HPDE6-E6E7 (cell line): ENCODE results near the gene FBXL7.
"Not testable (repeated sequence)": the region's sequence is repeated elsewhere in the genome, so short reads cannot be mapped to it uniquely, and the experiment has no call there.

ENCODE experiments used
- DNase-seq: peaks from one replicate; pipeline ENCODE4 v3.0.0; 2011; ENCODE audit warnings: missing footprints; ENCODE audit errors: extremely low spot score

Gene FBXL7

GRCh38 chr5:15806613-15807012, 306.6 kb downstream of the FBXL7 start:
- DNase-seq: no peak

- DNase-seq: no peak
Observed at GRCh38 chr5:15807248-15807647, 307.3 kb downstream of the FBXL7 start.

DNA sequence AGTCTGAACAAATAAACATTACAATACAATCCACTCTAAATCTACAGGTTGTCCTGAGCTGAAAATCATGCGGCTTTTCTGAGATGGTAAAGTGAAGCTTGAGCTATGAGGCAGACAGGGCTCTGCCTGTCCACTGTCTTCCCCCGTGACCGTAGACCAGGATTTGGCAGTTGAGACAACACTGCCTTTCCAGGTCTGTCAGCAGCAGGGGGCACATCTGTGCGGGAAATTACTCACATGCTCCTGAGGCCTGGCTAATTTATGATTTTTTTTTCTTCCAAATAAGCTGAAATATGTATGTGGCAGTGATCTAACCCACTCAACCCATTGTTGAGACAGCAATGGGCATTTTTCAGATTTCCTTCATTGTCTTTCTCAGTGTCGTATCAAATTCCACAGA, 307.9 kb downstream of the FBXL7 start:
- DNase-seq: no peak

- DNase-seq: no peak
Observed at GRCh38 chr5:15808577-15808976, 308.6 kb downstream of the FBXL7 start.

GRCh38 chr5:15819617-15820016, 319.6 kb downstream of the FBXL7 start:
- no peak for DNase-seq

DNA sequence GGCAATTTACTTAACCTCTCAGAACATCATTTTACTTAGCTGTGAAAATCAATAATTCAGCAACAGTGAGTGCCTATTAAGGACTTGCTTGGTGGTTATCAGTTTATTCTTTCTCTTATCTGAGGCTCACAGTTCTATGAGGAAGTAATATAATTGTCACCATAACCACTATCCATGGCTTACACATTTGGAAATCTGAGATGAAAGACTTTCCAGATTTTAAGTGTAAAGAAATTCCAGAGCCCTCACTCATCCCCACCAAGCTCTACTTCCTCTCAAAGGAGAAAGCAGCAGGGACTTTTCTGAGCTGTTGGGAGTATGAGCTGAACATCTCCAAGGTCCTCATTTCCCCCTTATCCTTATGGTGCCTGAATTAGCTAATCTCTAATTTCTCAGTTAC, 321.5 kb downstream of the FBXL7 start:
- no peak for DNase-seq

DNA sequence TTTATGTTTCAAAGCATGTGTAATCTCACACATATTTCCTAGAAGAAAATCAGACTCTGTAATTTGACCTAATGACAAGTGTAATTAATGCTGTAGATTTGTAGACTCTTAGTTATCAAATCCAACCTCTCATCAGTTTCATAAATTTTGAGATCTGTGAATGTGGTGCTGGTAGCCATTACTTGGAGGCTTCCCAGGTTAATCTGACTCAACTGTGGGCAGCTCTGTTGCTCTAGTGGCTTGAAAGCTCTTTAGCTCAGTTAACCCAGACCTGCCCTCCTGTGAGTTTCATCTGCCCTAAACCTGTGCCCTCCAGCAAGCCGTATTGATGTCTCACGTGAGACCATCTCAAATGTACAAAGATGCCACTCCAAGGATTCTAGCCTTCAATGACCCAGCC, 323.4 kb downstream of the FBXL7 start:
- no peak for DNase-seq

DNA sequence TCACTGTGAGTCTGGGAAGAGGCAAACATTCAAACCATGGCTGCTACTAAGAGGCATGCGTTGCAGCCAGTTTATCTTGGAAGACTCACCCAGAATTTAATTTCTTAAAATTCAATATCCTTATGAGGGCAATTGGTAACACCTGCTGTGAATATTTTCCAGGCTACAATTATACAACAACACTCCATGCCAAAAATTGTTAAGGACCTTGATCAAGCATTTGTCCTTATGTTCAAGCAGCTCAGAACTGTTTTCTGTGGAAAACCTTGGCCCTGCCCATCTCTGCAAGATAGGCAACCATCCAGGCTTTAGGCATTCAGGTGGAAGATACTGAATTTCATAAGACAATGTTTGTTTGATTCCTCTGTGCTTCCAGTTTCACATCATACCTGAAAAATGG, 327.8 kb downstream of the FBXL7 start:
- DNase-seq: no peak

- no peak for DNase-seq
Observed at GRCh38 chr5:15831408-15831807, 331.4 kb downstream of the FBXL7 start.

DNA sequence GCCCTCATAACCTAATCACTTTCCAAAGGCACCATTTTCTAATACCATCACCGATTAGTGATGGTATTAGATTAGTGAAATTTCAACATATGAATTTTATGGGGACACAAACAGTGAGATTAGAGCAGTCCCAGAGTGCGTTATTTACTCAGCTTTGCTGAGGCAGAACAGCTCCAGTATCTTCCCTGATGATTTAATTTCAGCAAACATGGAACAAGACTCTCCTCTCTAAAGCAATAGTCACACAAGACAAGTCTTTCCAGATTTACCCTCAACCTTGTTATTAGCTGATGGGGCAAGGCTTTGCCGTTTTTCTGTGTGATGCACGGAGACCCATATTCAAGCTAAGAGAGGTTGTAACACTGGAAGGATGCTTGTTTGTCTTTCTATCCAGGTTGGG, 333.4 kb downstream of the FBXL7 start:
- DNase-seq: no peak

DNA sequence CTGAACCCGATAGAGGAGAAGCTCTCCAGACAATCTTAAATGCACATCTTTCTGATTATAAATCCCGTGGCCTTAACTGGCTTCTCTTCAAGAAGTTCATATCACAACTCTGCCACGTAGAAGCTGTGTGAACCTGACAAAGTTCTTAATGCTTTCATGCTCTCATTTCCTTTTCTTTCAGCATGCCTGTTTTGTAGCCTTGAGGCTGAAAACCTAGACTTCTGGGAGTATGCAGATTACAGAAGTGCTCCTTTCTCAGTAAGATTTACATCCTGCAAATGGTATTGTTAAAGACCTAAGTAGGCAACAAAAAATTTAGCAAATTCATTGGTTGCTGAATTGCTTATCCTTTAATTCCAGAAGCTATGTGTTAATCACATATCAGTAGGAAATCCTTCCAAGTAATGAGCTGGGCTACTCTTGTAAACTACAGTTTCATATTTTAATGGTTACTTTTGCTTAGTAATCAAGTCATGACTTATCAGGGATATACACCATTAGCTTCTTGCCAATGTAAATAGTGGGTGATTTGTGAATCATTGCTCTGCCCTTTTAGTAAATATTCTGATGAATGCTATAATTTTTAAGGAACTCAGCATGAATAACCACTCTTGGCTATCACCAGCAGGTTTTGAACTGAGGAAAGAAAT, 334.7 kb downstream of the FBXL7 start:
- peak; percentile 55 for DNase-seq

- DNase-seq: no peak
Observed at GRCh38 chr5:15835514-15835913, 335.5 kb downstream of the FBXL7 start.

- DNase-seq: no peak
Observed at GRCh38 chr5:15837551-15838289, 337.7 kb downstream of the FBXL7 start.

GRCh38 chr5:15844253-15844652, 344.3 kb downstream of the FBXL7 start:
- no peak for DNase-seq

DNA sequence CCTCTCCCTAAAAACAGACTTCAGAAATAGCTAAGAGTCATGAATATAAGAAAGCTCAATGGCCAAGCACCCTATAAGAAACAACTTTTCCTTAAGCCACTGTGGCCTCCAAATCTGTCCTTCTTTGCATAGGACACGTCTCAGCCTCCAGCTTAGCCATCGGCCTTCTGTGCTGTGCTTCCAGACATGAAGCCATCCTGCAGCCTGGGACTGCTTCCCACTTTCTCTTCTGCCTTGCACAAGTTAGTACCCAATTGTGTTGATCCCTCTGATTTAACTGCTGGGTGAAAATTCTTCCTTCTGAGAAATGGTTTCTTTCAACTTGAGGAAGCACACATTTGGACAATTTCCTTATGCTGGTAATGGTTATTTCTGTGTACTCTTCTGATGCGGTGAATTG, 344.9 kb downstream of the FBXL7 start:
- DNase-seq: no peak

DNA sequence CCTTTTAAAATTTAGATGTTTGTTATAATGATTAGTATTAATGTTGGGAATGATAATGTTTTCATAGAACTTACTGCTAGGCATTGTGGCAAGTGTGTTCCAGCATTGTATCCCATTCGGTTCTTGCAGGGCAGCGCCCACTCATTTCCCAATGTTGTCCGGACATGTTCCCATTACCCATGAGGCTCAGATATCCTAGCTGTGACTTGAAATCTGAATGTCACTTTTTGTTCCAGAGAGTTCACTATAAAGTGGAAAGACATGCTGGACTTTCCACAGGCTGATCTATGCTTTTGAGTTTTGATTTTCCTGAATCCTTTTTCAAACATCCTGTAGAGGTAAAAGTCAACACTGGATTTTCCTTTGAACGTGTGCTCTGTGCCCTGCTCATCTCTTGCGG, 350.6 kb downstream of the FBXL7 start:
- no peak for DNase-seq

- no peak for DNase-seq
Observed at GRCh38 chr5:15850939-15851341, 351.0 kb downstream of the FBXL7 start.

DNA sequence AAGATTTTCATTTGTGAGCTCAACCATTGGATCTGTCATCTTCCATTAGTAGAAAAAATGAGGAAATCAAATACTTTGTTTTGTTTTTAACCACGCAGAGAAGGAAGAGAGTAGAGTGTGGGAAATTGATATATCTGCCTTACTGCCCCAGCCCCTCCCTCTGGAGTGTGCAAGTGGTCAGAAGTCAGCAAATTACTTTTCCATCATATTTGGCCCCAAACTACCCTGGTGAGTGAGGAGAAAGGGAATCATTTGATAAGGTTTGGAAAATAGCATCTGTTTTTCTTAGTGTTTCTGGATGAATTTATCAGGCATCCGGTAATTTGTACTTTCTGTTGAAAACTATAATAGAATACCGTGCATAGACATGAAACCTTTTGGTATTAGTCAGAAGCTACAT, 352.2 kb downstream of the FBXL7 start:
- no peak for DNase-seq

DNA sequence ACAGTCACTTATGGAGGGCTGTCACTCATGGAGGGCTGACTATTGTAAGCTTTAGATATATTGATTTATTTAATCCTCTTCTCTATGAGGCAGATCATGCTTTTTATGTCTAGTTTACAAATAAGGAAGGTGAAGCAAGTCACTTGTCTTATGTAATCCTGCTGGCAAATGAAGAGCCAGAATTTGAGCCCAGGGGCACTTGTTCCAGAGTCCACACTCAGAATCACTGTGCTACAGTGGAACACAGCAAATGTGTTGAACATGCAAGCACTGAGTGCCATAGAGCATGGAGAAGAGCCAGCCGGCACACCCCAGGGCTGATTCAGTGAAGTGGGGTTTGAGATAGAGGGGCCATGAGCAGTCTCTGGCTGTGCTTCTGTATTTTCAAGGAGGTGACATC, 353.0 kb downstream of the FBXL7 start:
- no peak for DNase-seq

GRCh38 chr5:15858326-15858725, 358.3 kb downstream of the FBXL7 start:
- no peak for DNase-seq

DNA sequence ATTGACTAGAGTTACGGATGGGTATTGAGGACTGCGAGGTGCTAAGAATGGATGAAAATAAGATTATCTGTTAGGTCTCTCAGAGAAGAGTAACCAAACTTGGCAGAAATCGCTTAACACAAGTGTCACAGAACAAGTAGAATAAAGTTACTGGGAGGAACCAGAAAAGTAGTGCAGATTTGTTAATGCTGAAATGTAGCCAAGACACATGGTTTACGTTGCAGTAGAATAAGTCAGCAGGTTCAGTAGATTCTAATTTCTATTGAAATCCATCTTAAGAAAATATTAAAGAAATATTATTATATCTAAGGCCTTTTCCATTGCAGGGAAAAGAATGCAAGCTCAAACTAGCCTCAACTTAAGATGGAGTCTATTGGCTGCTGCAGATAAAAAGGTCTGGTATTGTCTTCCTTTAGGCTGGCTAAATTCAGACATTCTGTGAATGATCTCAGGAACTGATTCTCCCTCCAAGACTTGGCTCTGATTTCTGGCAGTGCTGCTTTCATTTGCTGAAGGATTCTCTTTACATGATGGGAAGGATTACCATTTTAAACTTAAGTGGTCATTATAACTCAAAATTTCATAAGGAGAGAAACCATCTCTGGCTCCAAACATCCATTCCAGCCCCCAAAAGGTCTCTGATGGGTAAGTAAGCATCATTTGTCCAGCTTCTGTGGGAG, 364.7 kb downstream of the FBXL7 start:
- DNase-seq: no peak

DNA sequence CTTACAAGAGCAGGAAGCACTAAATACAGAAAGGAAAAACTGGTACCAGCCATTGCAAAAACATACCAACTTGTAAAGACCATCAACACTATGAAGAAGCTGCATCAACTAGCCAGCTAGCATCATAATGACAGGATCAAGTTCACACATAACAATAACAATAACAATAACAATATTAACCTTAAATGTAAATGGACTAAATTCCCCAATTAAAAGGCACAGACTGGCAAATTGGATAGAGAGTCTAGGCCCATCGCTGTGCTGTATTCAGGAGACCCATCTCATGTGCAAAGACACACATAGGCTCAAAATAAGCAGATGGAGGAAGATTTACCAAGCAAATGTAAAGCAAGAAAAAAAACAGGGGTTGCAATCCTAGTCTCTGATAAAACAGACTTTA, 372.3 kb downstream of the FBXL7 start:
- DNase-seq: not testable (repeated sequence)

DNA sequence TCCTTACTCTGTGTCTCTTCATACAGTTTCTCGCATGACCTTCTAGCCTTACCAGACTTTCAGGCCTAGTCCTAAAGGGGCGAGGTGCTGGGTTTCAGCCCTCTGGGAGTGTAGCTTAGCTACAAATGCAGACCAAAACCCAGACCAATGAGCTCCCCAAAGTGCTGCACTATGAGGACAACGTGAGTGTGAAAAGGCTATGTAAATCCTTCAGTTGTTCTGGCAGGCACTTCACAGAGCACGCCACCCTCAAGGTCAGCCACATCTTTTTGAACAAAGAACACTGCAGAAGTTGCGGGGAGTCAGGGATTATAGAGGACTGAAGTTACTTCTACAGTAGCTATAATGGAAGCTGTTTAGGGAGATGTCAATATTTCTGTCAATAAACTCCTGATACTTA, 377.9 kb downstream of the FBXL7 start:
- DNase-seq: no peak
